IPS-11a (cell line): Measurements from ENCODE around the gene MAP3K7CL.

Experiments
- H3K4me3 ChIP-seq: one replicate; pipeline ENCODE4 v1.5.1; 2013; ENCODE audit warnings: low read depth, low read length, control low read depth

Gene MAP3K7CL

GRCh38 chr21:29130270-29130969 lies at the start of gene MAP3K7CL:
TSS of gene MAP3K7CL (plus strand) at chr21:29130644. CDS start at chr21:29133345, 2,701 bp downstream.
- no peak within 1 kb of the TSS for H3K4me3 ChIP-seq

GRCh38 chr21:29082046-29082815 lies 48.2 kb upstream of the MAP3K7CL start:
- H3K4me3 ChIP-seq, result no peak overlapping the region

- no peak overlapping the region for H3K4me3 ChIP-seq
Observed at GRCh38 chr21:29083306-29083705, 47.1 kb upstream of the MAP3K7CL start.

- no peak overlapping the region for H3K4me3 ChIP-seq
Observed at GRCh38 chr21:29084372-29084771, 46.1 kb upstream of the MAP3K7CL start.

- H3K4me3 ChIP-seq, result no peak overlapping the region
Observed at GRCh38 chr21:29085106-29085752, 45.2 kb upstream of the MAP3K7CL start.

- no peak overlapping the region for H3K4me3 ChIP-seq
Observed at GRCh38 chr21:29091033-29091432, 39.4 kb upstream of the MAP3K7CL start.

- no peak overlapping the region for H3K4me3 ChIP-seq
Observed at GRCh38 chr21:29092102-29092959, 38.1 kb upstream of the MAP3K7CL start.

- no peak overlapping the region for H3K4me3 ChIP-seq
Observed at GRCh38 chr21:29096218-29097015, 34.0 kb upstream of the MAP3K7CL start.

GRCh38 chr21:29098156-29098555 lies 32.3 kb upstream of the MAP3K7CL start:
- no peak overlapping the region for H3K4me3 ChIP-seq

GRCh38 chr21:29102791-29103257 lies 27.6 kb upstream of the MAP3K7CL start:
- H3K4me3 ChIP-seq, result no peak overlapping the region

GRCh38 chr21:29104239-29104708 lies 26.2 kb upstream of the MAP3K7CL start:
- H3K4me3 ChIP-seq, result no peak overlapping the region

GRCh38 chr21:29105218-29105617 lies 25.2 kb upstream of the MAP3K7CL start:
- no peak overlapping the region for H3K4me3 ChIP-seq

- H3K4me3 ChIP-seq, result no peak overlapping the region
Observed at GRCh38 chr21:29114765-29115500, 15.5 kb upstream of the MAP3K7CL start.

GRCh38 chr21:29115899-29116298 lies 14.5 kb upstream of the MAP3K7CL start:
- H3K4me3 ChIP-seq, result no peak overlapping the region

GRCh38 chr21:29117372-29117955 lies 13.0 kb upstream of the MAP3K7CL start:
- H3K4me3 ChIP-seq, result no peak overlapping the region

GRCh38 chr21:29121759-29122158 lies 8.7 kb upstream of the MAP3K7CL start:
- no peak overlapping the region for H3K4me3 ChIP-seq

- no peak overlapping the region for H3K4me3 ChIP-seq
Observed at GRCh38 chr21:29124645-29125044, 5.8 kb upstream of the MAP3K7CL start.

- H3K4me3 ChIP-seq, result no peak overlapping the region
Observed at GRCh38 chr21:29125191-29125590, 5.3 kb upstream of the MAP3K7CL start.

- no peak overlapping the region for H3K4me3 ChIP-seq
Observed at GRCh38 chr21:29125979-29126378, 4.5 kb upstream of the MAP3K7CL start.
